HG02571 (cell line): Measurements from ENCODE around the gene TMEM220.

Source experiments
- ATAC-seq: cut with Tn5 transposase; IDR thresholded peaks from one replicate; pipeline ENCODE4 v1.9.1; 2021; ENCODE audit warnings: mild to moderate bottlenecking, moderate library complexity; ENCODE audit not compliant: unreplicated experiment

The TMEM220 gene

GRCh38 chr17:10673312-10673711, 56.5 kb downstream of the TMEM220 start:
- no peak for ATAC-seq

DNA sequence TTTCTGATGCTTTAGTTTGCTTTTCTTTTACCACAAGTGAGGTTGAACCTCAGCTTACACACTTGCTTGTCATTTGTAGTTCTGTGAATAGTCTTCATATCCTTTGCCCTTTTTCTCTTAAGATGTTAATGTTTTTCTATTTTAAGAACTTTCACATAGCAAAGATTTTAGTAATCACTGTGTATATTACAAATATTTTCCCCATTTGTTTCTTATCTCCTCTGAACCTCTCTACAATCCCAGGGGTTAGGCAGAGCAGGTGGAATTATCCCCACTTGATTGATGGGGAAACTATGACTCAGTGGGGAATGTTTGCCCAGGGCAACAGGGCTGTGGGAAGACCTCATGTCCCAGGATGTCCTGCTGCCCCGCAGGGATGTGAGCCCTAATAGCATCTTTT, 61.0 kb downstream of the TMEM220 start:
- no peak for ATAC-seq

DNA sequence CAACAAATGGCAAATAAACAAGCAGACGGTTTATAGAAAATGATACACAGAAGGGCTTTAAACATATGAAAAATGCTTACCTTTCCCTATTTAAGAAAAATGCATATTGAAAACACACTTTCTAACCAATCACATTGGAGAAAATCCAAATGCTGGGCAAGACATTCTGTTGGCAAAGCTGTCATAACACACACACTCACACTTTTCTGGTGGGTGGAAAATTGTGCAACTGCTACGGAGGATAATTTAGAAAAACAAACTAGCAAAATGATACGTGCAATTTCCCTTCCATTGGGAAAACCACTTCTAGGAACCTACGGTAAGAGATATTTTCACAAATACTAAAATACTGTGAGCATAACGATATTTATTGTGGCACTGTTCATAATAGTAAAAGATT, 62.9 kb downstream of the TMEM220 start:
- no peak for ATAC-seq

DNA sequence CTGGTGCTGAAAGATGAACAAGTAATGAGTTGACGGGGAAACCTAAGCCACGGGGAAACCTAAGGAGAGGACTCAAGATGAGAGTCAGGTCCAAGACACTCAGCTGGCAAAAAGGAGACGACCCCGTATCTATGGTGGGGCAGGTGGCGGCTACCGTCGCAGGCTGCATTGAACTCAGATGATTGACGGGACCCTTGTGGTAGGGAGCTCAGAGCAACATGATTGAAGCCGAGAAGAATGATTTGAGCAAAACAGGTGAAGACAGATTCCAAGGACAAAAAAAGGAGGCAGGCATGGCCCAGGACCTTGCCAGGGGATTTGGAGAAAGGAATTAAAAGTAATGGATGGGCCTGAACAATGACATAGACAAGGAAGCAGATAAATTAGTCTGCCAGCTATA, 65.3 kb downstream of the TMEM220 start:
- no peak for ATAC-seq
